Cardiac fibroblast (primary cell): ENCODE data around the gene CCDC197.

Source experiments
- DNase-seq, 2 donors: peaks; one replicate each; pipeline versions ENCODE4 v3.0.0 to v3.0.0-alpha.2; 2010; ENCODE audit warnings: low read depth in 2 of 2
- H3K4me3 ChIP-seq, 2 donors: replicated peaks in 1 of 2; 1 replicate in 1 of 2; 2 replicates in 1 of 2; pipeline ENCODE4 v1.5.1; 2011; ENCODE audit warnings: low read depth in 2 of 2, low read length in 2 of 2, mild to moderate bottlenecking in 2 of 2, moderate library complexity in 1 of 2
- TF ChIP-seq, protein P1 (sequence below): IDR thresholded peaks from one replicate; pipeline ENCODE4 v1.5.1; 2011; ENCODE audit warnings: low read depth, mild to moderate bottlenecking, low read length, inconsistent platforms

The CCDC197 gene

DNA sequence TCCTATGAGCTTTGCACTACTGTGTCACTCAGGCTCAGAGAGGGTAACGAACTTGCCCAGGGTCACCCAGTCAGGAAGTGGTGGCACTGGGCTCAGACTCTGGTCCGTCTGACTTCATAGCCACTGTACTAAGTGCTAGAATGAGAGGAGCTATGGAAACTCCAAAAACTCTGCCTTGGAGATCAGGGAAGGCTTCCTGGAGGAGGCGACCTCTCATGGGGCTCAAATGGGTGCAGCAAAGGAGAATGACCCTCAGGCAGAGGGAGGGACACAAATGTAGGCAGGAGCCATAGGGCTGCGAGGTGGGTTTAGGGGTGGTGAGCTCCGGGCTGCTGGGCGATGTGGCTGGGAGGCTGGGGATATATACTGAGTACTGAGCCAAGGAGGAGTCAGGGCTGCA lies 3.2 kb downstream of the CCDC197 start:
- no peak overlapping the region for H3K4me3 ChIP-seq
- TF ChIP-seq, protein P1, sequence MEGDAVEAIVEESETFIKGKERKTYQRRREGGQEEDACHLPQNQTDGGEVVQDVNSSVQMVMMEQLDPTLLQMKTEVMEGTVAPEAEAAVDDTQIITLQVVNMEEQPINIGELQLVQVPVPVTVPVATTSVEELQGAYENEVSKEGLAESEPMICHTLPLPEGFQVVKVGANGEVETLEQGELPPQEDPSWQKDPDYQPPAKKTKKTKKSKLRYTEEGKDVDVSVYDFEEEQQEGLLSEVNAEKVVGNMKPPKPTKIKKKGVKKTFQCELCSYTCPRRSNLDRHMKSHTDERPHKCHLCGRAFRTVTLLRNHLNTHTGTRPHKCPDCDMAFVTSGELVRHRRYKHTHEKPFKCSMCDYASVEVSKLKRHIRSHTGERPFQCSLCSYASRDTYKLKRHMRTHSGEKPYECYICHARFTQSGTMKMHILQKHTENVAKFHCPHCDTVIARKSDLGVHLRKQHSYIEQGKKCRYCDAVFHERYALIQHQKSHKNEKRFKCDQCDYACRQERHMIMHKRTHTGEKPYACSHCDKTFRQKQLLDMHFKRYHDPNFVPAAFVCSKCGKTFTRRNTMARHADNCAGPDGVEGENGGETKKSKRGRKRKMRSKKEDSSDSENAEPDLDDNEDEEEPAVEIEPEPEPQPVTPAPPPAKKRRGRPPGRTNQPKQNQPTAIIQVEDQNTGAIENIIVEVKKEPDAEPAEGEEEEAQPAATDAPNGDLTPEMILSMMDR: no peak
- DNase-seq: no peak

DNA sequence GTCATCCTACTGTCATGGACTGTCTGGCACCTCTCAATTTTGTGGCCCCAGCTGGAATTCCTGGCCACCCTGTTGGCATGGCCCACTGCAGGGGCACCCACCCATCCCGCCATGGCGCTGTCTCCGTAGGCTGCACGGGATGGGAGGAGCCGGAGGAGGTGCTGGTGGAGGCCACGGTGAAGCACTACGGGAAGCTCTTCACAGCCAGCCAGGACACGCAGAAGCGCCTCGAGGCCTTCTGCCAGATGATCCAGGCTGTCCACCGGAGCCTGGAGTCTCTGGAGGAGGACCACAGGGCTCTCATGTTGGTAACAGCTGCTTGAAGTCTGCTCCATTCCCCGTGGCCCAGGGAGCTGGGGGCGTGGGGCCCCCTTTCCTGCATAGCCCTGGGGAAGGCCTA lies 3.9 kb downstream of the CCDC197 start:
- no peak for DNase-seq
- TF ChIP-seq, protein P1: no peak
- H3K4me3 ChIP-seq: no peak overlapping the region

- no peak overlapping the region for H3K4me3 ChIP-seq
- peak; percentile 75 for DNase-seq
Observed at GRCh38 chr14:94001501-94002396, 4.6 kb downstream of the CCDC197 start.

GRCh38 chr14:94003397-94003796 lies 6.3 kb downstream of the CCDC197 start:
- TF ChIP-seq, protein P1: no peak
- no peak overlapping the region for H3K4me3 ChIP-seq
- no peak for DNase-seq

More at GRCh38 chr14:94001501-94002396, 4.6 kb downstream of the CCDC197 start:
- TF ChIP-seq, protein P1: peak; percentile 94

- no peak overlapping the region for H3K4me3 ChIP-seq
- TF ChIP-seq, protein P1: no peak
Observed at GRCh38 chr14:94004015-94004414, 6.9 kb downstream of the CCDC197 start.

DNA sequence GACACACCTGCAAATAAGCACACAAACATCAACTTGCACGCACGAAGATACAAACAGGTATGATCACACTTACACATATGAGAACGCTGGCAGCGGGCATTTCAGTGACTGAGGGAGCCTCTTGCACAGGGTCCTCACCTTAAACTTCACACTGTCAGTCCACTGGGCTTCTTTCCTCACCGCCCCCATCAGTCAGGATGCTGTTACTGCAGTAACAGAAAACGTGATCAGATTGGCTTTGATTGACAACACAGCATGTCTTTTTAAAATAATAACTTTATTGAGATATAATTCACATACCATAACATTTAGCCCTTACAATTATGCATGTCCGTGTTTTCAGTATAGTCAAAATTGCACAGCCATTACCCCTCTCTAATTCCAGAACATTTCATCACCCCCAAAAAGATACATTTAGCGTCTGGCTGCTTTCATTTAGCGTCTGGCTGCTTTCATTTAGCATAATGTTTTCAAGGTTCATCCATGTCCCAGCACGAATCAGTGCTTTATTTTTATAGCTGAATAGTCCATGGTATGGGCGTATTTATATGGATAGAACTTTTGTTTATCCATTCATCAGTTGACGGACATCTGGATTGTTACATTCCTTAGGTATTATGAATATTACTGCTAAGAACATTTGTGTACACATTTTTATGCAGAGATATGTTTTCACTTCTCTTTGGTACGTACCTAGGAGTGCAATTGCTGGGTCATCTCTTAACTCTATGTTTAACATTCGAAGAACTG lies 8.4 kb downstream of the CCDC197 start:
- H3K4me3 ChIP-seq: no peak overlapping the region
- DNase-seq: no peak
- TF ChIP-seq, protein P1: peak; percentile 39

More at GRCh38 chr14:94004015-94004414, 6.9 kb downstream of the CCDC197 start:
- DNase-seq: no peak
